ENCODE results near the gene PPP6R3.

PPP6R3 gene

GRCh38 chr11:68657021-68657780 is 196.6 kb downstream of the PPP6R3 start:
- no peak for DNase-seq

- no peak for DNase-seq
These were observed 197.5 kb downstream of the PPP6R3 start for GRCh38 chr11:68658097-68658496.

- DNase-seq, result no peak
These were observed 198.1 kb downstream of the PPP6R3 start for GRCh38 chr11:68658661-68659060.

- DNase-seq, result no peak
These were observed 198.8 kb downstream of the PPP6R3 start for GRCh38 chr11:68659158-68659921.

GRCh38 chr11:68660066-68660810 is 199.7 kb downstream of the PPP6R3 start:
- no peak for DNase-seq

- no peak for DNase-seq
These were observed 200.5 kb downstream of the PPP6R3 start for GRCh38 chr11:68661014-68661413.

GRCh38 chr11:68661697-68662603 is 201.4 kb downstream of the PPP6R3 start:
- no peak for DNase-seq

GRCh38 chr11:68663482-68664010 is 203.0 kb downstream of the PPP6R3 start:
- DNase-seq, result no peak

- no peak for DNase-seq
These were observed 203.6 kb downstream of the PPP6R3 start for GRCh38 chr11:68664141-68664540.

- no peak for DNase-seq
These were observed 204.4 kb downstream of the PPP6R3 start for GRCh38 chr11:68664906-68665305.
